Measurements from ENCODE around the gene RPS19. TPM values are rescaled to one million over a fixed set of nuclear protein-coding genes. Genes with fewer than 3 reads are reported as not detected.

Gene RPS19
- 929 and 2,881 TPM in 2 replicates for total RNA-seq

DNA sequence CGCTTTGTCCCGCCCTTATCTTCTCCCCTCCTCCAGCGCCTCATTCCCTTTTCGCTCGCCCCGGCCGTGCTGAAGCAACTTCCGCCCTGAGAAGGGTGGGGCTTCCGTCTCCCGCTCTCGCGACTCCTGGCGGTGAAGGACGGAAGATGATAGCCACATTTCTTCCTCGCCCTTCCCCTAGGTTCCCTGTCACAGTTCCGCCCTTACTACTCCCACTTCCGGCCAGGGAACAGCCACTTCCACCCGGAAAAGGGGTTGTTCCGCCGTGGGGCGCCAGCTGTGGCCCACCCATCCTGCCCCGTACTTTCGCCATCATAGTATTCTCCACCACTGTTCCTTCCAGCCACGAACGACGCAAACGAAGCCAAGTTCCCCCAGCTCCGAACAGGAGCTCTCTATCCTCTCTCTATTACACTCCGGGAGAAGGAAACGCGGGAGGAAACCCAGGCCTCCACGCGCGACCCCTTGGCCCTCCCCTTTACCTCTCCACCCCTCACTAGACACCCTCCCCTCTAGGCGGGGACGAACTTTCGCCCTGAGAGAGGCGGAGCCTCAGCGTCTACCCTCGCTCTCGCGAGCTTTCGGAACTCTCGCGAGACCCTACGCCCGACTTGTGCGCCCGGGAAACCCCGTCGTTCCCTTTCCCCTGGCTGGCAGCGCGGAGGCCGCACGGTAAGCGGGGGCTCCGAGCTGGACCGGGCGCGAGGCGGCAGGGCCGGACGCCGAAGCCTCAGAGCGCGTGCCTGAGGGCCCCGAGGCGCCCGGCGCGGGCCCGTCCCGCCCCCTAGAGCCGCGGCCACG lies at the start of gene RPS19:
Gene RPS19 (plus strand): TSS at position 638 of the 801 bp plus-strand sequence. CDS start 520 bp downstream, outside the sequence.

DNA sequence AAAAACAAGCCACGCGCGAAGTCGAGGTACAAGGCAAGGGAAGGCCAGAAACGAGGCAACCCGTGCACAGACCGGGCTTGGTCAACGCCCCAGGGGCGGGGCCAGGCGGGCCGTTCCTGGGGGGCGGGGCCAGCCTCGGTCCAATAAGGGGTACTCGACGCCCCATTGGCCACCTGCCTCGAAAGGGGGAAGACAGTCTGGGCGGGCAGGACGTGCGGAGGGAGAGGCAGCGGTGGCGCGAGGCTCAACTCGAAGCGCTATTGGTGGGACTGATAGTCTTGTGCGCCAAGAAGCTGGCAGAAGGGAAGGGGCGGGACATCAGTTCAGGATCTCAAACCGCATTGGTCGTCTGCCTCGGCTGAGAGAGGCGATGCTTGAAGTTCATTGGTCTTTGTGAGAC lies 15.5 kb upstream of the RPS19 start, which contains the start of gene LYPD4:
Gene LYPD4 (minus strand): TSS at position 83 of the 400 bp plus-strand sequence. CDS start 5,398 bp downstream, outside the sequence.

DNA sequence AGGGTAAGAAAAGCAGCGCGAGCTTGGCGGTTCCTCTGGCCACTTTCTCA lies 15.2 kb upstream of the RPS19 start, which contains the start of gene DMRTC2:
Gene DMRTC2 (plus strand): TSS at position 42 of the 50 bp plus-strand sequence. CDS start 2,387 bp downstream, outside the sequence.

DNA sequence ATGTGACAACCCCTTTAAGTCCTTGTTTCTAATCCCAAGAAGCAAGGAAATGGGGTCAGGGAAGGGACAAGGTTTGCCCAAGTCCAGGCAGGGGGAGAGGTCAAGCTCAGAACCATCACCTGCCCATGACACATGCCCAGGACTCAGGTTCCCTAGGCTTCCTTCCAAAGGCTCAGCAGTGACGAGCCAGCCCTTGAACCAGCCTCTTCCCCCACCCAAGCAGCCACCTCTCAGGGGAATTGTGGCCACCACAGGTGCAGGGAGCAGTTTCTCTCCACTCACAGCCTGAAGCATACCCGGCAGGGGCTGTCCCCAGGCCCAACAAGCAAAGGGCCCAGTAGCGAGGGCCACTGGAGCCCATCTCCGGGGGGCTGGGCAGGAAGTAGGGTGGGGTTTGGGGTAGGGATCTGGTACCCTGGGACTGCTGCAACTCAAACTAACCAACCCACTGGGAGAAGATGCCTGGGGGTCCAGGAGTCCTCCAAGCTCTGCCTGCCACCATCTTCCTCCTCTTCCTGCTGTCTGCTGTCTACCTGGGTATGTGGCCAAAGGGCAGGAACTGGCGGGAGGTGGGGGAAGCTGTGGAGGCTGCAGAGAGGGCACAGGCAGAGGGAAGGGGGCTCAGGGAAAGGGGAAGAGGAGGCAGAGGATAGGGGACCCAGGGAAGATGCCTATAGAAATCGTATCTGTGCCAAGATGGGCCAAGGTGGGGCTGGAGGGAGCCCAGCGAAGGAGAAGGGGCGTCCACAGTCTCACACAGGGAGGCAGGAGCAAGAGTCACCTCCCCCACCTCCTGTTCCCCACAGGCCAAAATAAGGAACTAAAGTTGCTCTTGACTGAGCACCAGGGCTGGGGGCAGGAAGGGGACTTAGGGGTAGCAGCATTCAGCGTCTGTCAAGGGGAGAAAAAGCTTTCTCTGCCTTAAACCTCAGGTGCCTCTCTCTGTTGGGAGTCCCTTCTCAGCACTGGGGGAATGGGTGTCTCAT lies 17.1 kb downstream of the RPS19 start, which contains the start of gene CD79A:
Gene CD79A (plus strand): TSS at position 433 of the 986 bp plus-strand sequence. CDS start 26 bp downstream, at position 459.

DNA sequence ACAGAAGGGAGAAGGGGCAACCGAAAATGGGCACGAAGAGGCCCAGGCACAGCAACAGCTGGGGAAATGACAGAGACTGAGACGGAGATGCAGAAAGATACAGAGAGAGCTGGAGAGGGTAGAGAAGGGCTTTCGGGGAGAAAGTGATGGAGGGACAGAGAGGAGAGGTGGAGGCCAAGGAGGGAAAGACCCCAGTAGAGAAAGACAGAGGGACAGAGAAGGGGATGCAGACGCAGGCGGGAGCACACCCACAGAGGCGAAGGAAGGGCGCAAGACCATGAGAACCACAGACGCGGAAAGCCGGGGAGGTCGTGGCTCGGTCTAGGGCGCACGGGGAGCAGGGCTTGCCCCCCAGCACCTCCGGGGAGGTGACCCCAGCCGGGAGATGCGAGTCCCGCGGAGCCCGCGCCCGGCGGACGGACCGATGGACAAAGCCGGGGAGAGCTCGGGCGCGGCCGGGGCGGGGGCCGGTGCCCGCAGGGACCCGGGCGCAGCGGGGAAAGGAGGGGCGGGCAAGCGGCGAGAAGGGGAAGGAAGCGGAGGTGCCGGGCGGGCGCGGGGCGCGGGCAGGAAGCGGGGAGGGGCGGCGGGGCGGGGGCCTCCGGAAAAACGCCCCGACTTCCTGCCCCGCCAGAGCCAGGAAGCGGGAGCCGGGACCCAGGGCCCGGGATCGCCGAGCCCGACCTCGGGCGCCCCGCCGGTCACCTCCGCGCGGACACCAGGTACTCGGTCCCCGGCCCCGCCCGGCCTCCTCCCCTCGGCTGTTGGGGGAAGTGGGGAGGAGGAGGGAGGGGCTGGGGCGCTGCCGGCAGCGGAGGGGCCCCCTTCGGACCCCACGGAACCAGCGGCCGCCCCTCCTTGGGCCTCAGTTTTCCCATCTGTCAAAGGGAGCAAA lies 22.8 kb downstream of the RPS19 start, which contains the start of gene ARHGEF1:
Gene ARHGEF1 (plus strand): TSS at position 617 of the 895 bp plus-strand sequence. CDS start 4,899 bp downstream, outside the sequence.

Other genes starting within 250 kb of the RPS19 start
- gene CEACAM4, start 233.2 kb upstream of the RPS19 start, total RNA-seq = not detected in 2 replicates
- gene CEACAM7, start 172.0 kb upstream of the RPS19 start, total RNA-seq = not detected in 2 replicates
- gene CEACAM5, start 151.6 kb upstream of the RPS19 start, total RNA-seq = not detected in 2 replicates
- not detected in 2 replicates for gene CEACAM6, start 104.7 kb upstream of the RPS19 start, total RNA-seq
- gene CEACAM3, start 63.7 kb upstream of the RPS19 start, total RNA-seq = not detected in 2 replicates
- gene LYPD4, start 15.6 kb upstream of the RPS19 start, total RNA-seq = not detected in 2 replicates
- gene DMRTC2, start 15.2 kb upstream of the RPS19 start, total RNA-seq = not detected in 2 replicates
- gene CD79A, start 17.0 kb downstream of the RPS19 start, total RNA-seq = 0.35 TPM in 1 of 2 replicates, not detected in the other
- 63.7 and 69.3 TPM in 2 replicates for gene ARHGEF1, start 22.9 kb downstream of the RPS19 start, total RNA-seq
- not detected in 2 replicates for gene ERFL, start 68.2 kb downstream of the RPS19 start, total RNA-seq
- gene RABAC1, start 99.1 kb downstream of the RPS19 start, total RNA-seq = 300 and 373 TPM in 2 replicates
- 0.29 and 0.89 TPM in 2 replicates for gene ATP1A3, start 134.0 kb downstream of the RPS19 start, total RNA-seq
- not detected in 2 replicates for gene GRIK5, start 210.0 kb downstream of the RPS19 start, total RNA-seq
- 10.6 and 10.7 TPM in 2 replicates for gene ZNF574, start 215.9 kb downstream of the RPS19 start, total RNA-seq

All from myometrial cell (primary cell).